ENCODE measurements around the gene CMPK1. TPM values are rescaled to one million over a fixed set of nuclear protein-coding genes. Genes with fewer than 3 reads are reported as not detected.

The CMPK1 gene
- total RNA-seq, 1 experiment from 2014 or later, result 79.3 TPM

DNA sequence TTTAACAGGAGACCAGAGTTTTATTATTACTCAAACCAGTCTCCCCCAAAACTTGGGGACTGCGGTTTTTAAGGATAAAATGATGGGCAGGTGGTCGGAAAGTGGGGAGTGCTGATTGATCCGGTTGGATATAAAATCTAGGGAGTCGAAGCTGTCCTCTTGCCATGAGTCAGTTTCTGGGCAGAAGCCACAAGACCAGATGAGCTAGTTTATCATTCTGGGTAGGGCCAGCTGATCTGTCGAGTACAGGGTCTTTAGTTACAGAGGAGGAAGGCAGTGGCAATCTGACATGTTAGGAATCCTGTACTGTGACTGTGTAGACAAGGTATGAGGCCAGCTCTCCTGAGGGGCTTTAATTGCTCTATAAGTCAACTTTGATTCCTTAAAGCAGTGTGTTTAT is 59.6 kb downstream of the CMPK1 start:
- no peak for DNase-seq (ENCODE audit: low read depth)

DNA sequence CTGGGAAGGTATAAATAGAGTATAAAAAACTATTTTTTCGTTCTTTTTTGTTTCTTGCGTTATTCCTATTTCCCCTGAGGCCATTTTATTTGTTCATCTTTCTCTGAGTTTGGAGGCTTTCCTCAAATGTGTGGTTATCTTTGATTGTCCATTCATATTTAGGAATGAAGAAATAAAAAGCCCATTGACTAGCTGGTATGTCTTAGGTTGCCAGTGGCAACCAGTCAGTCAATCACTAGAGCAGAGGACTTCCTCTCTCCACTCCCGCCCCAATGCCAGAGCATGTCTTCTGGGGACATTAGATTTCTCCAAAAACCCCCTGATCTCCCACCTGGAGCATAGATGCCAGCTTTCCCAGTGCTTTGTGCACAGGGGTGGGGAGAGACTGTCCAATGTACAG is 61.8 kb downstream of the CMPK1 start:
- no peak for DNase-seq (ENCODE audit: low read depth)

DNA sequence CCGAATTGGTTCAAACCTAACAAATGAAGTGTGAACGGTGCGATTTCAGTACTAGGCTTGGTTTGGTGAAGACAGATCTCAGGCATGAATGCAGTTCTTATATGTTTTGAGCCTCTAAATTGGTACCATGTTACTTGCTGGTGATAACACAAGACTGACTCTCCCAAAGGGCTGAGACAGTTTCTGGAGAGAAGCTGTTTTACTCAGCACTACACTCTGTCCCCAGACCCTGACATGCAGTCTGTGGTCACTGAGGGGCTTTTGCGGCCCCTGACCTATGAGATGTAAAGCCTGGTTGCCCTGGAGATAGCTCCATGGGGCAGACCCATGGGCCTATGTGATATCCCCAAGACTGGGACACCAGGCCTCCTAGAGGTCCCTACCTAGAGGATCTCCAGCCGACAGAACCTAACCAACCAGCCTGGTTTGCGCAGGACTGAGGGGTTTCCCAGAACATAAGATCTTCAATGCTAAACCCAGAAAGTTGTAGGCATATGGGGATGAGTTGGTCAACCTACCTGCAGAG is 63.1 kb downstream of the CMPK1 start:
- no peak for DNase-seq (ENCODE audit: low read depth)

DNA sequence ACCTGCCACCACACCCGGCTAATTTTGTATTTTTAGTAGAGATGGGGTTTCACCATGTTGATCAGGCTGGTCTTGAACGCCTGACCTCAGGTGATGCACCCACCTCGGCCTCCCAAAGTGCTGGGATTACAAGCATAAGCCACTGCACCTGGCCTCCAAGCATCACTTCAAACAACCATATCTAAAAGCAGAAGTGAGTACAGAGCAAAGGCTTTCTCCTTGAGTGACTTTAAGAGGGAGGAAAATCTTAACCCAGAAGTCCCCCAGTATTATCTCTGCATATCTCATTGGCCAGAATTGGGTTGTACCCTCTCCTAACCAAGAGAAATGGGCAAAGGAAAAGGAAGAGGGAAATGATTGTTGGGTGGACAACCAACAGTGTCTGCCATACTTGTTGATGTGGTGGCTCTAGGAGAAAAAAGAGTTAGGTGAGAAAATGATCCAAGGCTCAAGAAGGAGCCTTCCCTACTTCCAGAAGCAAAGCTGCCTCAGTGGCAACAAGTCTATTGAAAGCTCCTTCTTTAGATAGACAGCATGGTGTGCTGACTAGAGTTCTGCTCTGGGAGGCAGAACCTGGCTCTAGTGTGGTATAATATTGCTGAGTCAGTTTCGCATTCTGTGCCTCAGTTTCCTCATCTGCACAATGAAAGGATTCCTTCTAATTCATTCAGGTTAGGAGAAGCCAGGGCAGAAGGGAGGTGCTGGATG is 65.7 kb downstream of the CMPK1 start:
- no peak for DNase-seq (ENCODE audit: low read depth)

DNA sequence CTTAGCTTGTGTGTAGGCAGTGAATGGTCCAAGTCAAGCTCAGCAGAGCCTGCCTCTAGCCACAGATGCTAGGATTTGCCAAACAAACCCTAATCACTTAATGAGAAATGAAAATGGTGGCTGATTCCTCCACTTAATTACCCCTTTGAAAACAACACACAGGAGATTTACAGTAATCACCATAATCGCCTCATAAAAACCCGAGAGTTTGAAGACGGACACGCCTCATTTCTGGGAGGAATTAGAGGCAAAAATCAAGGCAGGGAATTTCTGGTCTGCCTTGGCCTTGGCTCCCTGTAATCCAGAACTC is 66.2 kb downstream of the CMPK1 start:
- DNase-seq (ENCODE audit: low read depth), result no peak

DNA sequence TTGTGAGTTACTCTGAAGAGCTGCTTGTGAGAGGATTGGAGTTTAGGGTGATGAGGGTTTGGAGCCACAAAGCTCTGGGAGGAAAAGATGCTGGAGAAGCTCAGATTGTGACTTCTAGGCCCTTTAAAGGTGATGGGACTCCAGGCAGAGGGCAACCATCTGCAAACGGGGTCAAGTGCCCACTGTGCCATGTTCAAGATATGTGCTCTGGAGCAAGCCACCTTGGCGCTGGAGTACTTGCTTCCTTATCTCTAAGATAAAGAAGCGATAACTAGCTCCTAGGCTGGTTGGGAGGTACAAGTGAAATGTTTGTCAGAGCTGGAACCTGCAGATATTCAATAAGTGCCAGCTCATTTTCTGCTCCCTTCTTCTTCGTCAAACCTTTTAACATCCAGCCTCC is 68.2 kb downstream of the CMPK1 start:
- no peak for DNase-seq (ENCODE audit: low read depth)

DNA sequence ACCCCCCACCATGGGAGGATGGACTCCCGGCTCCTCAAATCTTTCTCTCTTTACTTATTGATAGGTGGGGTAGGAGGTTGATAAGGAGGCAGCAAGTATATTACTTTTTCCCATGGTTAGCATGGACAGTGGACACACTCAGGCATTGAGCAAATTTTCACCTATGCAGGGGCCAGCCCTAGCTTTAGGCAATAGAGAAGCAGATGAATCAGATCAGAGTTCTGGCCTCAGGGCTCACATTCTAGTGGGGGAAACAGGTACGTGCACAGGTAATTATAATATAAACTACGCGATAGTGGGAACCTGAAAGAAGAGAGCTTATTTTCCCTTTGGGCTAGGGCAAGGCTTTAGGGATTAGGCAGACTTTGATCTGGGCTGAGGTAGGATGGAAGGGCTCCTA is 69.0 kb downstream of the CMPK1 start:
- DNase-seq (ENCODE audit: low read depth), result no peak

DNA sequence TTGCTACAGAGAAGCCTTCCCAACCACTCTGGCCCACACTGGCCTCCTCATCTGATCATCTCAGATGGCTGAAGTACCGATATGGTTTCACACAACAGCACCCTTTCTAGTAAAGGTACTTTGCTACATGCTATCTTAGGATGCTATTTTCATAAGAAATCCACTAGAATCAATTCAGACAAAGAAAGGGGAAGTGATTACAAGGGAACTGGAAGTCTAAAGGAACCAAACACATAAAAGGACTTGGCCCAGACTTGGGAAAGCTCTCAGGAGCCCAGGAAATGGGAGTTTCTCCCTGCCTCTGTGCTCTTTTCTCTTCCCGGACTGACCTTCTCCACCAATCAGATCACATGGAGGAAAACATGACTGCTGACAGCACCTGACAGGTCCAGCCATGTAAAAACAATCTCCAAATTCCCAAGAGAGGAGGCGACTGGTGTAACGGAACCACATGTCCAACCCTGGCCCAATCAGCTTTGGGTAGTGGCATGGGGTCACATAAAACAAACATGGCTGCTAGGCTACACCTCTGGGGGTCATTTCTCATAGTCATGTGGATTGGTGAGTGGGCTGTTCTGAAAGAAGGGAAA is 69.8 kb downstream of the CMPK1 start:
- DNase-seq (ENCODE audit: low read depth), result no peak

DNA sequence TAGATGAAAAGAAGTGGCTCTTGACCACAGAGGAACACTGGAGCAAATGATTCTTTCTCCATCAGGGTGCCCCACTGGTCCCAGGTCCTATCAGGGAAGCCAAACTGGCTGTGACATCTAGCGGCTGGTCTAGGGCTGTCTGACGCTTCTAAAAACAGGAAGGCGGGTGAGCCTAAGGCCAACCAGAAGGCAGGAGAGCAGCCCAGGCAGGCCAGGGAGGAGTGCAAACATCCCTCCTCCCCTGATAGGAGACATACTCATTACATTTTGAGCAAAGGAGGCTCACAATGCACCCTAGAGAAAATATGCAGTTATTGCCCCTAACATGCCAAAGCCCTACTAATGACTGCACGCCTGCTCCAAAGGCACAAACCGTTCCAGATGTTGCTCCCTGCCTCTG is 72.1 kb downstream of the CMPK1 start:
- no peak for DNase-seq (ENCODE audit: low read depth)

DNA sequence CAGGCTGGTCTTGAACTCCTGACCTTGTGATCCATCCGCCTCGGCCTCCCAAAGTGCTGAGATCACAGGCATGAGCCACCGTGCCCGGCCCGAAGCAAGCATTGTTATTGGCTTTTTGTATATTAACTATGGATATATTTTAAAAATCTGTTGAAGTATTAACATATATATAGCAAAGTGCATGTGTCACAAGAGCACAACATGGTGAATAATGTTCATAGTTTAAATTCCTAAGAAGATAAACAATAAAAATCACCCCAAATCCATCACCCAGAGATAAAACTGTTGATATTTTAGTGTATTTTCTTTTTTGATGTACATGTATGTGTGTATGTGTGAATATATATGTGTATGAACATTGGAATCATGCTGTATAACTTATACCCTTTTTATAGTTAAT is 73.4 kb downstream of the CMPK1 start:
- no peak for DNase-seq (ENCODE audit: low read depth)

DNA sequence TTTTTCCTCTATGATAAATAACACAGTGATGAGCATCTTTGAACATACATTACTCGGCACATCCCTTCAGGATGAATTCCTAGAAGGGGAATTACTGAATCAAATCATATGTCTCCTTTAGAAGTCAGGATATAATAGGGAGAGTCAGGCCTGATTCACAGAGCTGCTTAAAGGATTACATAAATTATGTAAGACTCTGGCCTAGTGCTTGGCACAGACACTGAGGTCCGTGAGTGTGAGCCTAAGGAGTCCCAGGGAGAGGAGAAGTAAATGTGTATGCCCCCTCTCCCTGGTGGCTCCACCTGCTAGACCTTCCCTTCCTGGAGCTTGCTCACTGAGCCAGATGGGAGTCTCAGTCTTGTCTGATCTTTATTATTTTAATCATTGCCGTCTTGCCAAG is 73.9 kb downstream of the CMPK1 start:
- DNase-seq (ENCODE audit: low read depth), result no peak

DNA sequence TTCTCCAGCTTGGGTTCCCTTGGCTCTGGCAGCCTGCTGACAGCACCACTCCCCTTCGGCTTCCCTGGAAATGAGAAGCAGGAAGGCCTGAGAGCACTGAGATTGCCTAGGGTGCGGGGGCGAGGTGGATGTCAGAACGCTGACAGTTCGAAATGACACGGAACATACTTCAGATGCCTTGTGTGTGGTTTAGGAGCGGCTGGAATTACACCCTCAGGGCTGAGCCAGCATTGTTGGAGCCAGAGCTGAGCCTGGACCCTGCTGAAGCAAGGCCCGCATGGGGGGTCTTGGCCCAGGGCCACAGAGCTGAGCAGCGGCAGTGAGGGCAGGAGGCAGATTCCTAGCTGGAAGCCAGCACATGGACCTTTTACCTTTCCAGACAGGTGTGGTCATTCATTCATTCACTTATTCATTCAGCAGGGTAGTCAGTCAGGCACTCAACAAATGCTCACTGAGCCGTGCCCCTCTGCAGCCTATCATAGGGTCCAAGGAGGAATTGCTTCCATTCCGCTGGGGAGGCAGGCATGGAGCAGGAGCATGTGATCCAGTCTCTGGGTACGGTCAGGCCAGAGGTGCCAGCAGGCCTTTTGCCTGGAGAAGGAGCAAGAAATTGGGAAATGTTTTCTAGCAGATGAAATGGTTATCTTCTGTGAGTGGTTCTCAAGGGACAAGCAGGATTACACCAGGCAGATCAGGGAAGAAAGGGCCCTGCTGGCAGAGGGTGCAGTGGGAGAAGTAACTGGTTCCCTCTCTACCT is 75.9 kb downstream of the CMPK1 start:
- no peak for DNase-seq (ENCODE audit: low read depth)

DNA sequence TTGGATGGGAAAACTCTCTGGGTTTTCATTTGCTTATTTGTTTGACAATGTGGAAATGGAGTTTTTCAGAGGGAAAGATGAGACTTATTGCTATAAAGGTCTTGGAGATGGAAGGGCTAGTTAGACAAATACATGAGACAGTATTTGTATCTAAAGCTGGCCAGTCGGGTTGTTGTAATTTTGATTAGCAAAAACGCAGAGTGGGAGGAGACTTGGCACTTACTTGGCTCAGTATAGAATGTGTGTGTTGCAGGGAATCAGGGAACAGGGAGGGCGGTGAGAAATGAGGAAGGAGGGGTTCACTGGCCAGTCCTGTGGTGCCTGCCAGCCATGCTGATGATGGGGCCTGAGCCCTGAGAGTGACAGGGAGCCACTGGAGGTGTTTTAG is 76.5 kb downstream of the CMPK1 start:
- DNase-seq (ENCODE audit: low read depth), result no peak

DNA sequence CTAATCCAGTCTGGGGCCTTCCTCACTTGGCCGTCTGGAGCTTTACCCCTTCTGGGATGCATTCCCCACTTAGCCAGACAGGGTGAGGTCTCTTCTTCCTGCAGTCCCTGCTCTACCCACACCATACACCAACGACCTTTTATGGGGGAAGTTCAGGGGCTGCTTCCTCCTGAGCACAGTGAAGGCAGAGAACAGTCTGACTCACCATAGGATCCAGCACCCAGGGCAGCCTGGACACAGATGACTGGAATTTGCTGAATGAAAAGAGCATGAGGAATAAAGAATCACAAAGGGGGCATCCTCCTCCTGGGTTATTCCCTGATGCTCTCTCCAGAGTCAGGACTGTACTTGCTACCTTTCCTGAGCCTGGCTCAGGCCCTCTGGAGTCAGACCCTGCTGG is 77.8 kb downstream of the CMPK1 start:
- DNase-seq (ENCODE audit: low read depth), result peak; percentile 30

DNA sequence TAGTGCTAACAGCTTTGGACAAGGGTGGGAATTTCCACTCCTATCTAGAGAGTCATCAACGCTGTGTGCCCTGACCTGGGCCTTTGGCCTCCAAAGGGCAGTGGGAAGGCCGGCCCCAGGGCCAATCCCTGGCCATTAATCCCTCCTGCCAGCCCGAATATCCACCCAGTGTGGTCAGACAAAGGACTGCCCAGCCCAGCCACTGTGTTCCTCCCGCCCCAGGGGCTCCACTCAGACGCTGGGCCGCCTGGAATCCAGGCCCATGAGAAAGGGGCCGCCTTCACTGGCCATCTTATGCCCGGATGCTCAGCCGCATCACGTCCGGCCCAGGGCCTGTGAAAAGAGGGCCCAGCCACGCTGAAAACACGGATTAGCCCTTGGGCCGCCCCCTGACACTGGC is 78.8 kb downstream of the CMPK1 start:
- DNase-seq (ENCODE audit: low read depth), result no peak

DNA sequence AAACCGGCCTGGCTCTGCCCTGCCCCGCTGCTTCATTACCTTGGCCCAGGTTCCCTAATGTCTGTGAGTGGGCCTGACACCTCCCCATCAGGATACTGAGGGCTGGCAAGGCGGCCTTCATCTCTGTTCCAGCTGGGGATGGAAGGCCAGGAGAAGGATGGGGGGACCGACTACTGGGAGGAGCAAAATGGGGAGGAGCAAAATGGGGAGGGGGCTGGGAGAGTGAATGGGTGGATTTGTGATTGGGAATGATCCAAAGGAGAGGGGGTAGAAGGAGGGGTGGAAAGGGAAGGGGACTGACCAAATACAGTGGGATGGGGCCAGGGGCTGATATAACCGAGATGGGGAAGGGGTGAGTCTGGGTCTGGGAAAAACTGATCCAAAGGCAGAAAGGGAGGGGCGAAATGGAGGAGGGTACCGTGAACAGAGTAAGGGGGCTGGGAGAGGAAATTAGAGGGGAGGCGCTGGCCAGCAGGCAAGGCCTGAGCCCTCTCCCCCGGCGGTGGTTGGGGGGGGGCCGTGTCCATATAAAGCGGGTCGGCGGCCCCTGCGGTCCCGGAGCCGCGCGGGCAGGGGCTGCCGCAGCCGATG is 82.2 kb downstream of the CMPK1 start, which contains the start of gene FOXE3:
TSS of gene FOXE3 (plus strand) at position 558 of the 591 bp plus-strand sequence. CDS start at position 589, 31 bp downstream.
- DNase-seq (ENCODE audit: low read depth), result no peak

DNA sequence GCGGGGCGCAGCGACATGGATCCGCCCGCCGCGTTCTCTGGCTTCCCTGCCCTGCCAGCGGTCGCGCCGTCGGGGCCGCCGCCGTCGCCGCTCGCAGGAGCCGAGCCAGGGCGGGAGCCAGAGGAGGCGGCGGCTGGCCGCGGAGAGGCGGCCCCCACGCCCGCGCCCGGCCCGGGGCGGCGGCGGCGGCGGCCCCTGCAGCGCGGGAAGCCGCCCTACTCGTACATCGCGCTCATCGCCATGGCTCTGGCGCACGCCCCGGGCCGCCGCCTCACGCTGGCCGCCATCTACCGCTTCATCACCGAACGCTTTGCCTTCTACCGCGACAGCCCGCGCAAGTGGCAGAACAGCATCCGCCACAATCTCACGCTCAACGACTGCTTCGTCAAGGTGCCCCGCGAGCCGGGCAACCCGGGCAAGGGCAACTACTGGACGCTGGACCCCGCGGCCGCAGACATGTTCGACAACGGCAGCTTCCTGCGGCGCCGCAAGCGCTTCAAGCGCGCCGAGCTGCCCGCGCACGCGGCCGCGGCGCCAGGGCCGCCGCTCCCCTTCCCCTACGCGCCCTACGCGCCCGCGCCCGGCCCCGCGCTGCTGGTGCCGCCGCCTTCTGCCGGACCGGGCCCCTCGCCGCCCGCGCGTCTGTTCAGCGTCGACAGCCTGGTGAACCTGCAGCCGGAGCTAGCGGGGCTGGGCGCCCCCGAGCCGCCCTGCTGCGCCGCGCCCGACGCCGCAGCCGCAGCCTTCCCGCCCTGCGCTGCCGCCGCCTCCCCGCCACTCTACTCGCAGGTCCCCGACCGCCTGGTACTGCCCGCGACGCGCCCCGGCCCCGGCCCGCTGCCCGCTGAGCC is 83.0 kb downstream of the CMPK1 start:
- DNase-seq (ENCODE audit: low read depth), result no peak

DNA sequence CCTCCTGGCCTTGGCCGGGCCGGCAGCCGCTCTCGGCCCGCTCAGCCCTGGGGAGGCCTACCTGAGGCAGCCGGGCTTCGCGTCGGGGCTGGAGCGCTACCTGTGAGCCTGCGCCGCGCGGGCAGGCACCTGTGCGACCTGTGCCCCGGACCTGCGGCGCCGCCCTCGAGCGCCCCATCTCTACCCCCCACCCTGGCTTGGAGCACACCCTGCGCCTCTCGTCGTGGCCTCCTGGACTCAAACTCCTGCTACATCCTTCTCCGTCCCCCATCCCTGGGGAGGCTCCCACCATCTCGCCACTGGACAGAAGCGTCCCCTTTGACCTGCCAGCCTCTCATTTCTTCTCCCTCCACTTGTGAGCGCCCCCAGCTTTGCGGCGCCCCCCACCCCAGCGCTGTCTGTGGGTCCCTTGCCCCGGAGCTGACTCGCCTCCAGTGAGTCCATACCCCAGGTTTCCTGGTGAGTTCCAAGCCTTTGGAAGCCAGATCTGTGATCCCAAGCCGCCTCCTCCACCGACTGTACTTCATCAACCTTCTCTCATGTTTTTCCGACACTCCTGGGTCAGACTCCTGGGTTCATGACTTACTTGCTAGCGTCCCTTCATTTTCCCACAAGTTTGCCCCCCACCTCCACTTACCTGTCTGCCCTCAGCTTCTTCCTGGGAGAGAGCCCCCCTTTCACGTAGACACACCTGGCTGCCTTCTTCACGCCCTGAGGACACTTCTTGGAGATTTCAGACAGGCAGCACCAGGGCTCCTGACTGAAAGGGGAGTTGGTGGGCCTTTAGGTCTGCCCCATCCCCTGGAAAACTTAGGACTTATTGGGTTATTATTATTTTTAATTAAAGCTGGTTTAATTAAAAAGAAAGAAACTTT is 83.8 kb downstream of the CMPK1 start:
- no peak for DNase-seq (ENCODE audit: low read depth)

DNA sequence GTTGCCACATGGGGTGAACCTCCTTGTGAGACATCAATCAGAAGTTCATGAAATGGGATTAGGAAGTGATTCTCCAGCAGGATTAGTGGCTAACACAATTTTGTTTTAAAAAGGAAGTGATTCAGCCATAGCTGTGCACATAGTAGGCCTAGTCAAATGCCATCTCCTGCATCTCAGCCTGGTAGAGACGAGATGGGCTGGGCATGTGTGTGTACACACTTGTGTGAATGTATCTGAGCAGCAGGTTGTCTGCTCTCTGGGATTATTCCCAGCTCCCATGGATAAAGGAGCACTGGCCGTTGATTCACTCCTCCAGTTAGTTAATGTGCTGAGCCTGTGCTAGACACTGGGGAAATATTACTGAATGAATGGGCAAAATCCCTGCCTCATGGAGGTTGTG is 84.5 kb downstream of the CMPK1 start:
- no peak for DNase-seq (ENCODE audit: low read depth)

DNA sequence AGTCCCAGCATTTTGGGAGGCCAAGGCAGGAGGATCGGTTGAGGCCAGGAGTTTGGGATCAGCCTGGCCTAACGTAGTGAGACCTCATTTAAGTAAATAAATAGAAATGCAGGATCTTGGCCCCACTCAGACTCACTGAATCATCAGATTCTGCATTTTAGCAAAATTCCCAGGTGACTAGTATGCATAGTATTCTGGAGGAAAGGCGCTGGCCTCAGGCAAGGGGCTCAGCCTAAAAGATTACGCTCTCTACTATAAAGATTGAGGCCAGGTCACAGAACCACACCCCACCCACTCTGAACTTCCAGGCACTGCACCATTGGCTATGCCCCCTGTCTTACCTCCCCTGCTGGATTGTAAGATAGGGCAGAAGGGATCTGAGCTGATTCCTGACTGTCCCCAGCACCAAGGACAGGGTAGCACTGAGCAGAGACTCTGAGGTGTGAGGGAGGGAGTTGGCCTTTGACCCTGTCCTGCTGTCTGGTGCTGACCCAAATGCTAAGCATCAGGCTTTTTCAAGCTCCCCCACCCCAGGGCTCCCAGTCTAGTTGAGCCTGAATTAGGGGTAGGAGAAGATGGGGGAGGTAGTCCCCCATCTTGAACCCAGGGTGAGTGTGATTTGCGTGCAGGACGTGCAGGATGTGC is 85.2 kb downstream of the CMPK1 start:
- DNase-seq (ENCODE audit: low read depth), result no peak
